ENCODE measurements around the gene TFAP2D.

- TF ChIP-seq POLR2AphosphoS5 (IDR thresholded peaks at IDR 0.05; ENCODE audit: low read depth, low read length) (no peak), FOXP2 (optimal IDR thresholded peaks at IDR 0.05; ENCODE audit: borderline replicate concordance, extremely low read depth, extremely low read length, insufficient read depth) (no peak), SIN3A (IDR thresholded peaks at IDR 0.05; ENCODE audit: borderline replicate concordance, insufficient read depth, low read length) (no peak), TAF1 (IDR thresholded peaks at IDR 0.05; ENCODE audit: borderline replicate concordance, insufficient read depth, low read length) (no peak)
- TF ChIP-seq, protein P1, sequence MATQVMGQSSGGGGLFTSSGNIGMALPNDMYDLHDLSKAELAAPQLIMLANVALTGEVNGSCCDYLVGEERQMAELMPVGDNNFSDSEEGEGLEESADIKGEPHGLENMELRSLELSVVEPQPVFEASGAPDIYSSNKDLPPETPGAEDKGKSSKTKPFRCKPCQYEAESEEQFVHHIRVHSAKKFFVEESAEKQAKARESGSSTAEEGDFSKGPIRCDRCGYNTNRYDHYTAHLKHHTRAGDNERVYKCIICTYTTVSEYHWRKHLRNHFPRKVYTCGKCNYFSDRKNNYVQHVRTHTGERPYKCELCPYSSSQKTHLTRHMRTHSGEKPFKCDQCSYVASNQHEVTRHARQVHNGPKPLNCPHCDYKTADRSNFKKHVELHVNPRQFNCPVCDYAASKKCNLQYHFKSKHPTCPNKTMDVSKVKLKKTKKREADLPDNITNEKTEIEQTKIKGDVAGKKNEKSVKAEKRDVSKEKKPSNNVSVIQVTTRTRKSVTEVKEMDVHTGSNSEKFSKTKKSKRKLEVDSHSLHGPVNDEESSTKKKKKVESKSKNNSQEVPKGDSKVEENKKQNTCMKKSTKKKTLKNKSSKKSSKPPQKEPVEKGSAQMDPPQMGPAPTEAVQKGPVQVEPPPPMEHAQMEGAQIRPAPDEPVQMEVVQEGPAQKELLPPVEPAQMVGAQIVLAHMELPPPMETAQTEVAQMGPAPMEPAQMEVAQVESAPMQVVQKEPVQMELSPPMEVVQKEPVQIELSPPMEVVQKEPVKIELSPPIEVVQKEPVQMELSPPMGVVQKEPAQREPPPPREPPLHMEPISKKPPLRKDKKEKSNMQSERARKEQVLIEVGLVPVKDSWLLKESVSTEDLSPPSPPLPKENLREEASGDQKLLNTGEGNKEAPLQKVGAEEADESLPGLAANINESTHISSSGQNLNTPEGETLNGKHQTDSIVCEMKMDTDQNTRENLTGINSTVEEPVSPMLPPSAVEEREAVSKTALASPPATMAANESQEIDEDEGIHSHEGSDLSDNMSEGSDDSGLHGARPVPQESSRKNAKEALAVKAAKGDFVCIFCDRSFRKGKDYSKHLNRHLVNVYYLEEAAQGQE (IDR thresholded peaks at IDR 0.05; ENCODE audit: insufficient read depth in 1 of 2, low read depth in 2 of 2, low read length in 2 of 2), result no peak
These were observed 91.0 kb downstream of the TFAP2D start for GRCh38 chr6:50804283-50804682.
